ENCODE results near the gene TM9SF3. TPM values are rescaled to one million over a fixed set of nuclear protein-coding genes. Genes with fewer than 3 reads are reported as not detected.

TM9SF3 gene
- total and polyA plus RNA-seq, 4 donors = 24.4 to 103 (median 66.7) TPM

DNA sequence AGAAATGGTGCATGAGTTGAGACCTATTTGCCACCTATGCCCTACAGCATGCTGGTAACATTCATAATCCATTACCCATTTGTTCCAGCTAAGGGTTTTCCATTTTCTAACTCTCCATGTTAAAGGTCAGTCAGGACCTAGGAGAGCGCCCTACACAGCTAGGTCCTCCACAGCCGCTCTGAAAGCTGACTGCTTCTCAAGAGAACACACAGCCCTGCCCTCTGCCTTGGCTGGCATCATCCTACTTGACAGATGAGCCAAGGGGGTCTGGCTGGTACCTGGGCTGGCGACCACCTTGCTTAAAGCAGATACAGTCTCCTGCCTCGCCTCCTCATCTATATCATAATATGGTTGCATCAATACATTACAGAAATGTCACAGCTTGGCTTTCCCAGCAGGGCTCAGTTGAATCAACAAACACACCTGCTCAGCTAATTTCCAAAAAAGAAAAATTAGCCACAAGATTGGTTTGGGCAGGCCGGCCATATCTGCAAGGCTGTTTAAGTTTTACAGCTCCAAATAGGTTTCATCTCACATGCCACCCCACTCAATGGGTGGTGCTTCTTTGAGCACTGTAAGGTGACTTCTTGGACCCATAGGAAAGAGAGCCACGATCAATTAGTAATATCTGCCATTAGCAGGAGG is 90.4 kb downstream of the TM9SF3 start:
- no peaks in the 10 kb centered on the region for H3K36me3 ChIP-seq (ENCODE audit: control insufficient read depth in 4 of 4, insufficient read depth in 4 of 4, low read length in 4 of 4)
- H3K9me3 ChIP-seq (ENCODE audit: control insufficient read depth in 4 of 4, insufficient read depth in 3 of 4, low read length in 3 of 4) = peaks cover 0 to 2% (median 0%) of the 10 kb centered on the region in 4 donors
- 71 to 75% methylated on average over 6 of the region's 6 CpGs for WGBS, 2 donors
- DNase-seq (peak; percentile 36 to 68 (median 42)), ATAC-seq (ENCODE audit: insufficient read depth, low FRiP score) (no peak)
- H3K4me3 ChIP-seq = no peak overlapping the region
- H3K4me1 ChIP-seq (ENCODE audit: control insufficient read depth in 5 of 5, insufficient read depth in 5 of 5, low read length in 5 of 5) = no peaks in the 10 kb centered on the region
- no peak overlapping the region for H3K27ac ChIP-seq (ENCODE audit: low read depth in 1 of 2, low read length in 1 of 2)
- no peak overlapping the region for H3K9ac ChIP-seq (ENCODE audit: insufficient read depth in 1 of 2, low read length in 2 of 2)
- TF ChIP-seq CTCF (IDR thresholded peaks at IDR 0.05; ENCODE audit: control extremely low read depth, extremely low read depth) = no peak
- peaks cover 0 to 9% (median 0%) of the 10 kb centered on the region in 3 donors for H3K27me3 ChIP-seq (ENCODE audit: control insufficient read depth in 3 of 3, insufficient read depth in 3 of 3, low read length in 2 of 3)

DNA sequence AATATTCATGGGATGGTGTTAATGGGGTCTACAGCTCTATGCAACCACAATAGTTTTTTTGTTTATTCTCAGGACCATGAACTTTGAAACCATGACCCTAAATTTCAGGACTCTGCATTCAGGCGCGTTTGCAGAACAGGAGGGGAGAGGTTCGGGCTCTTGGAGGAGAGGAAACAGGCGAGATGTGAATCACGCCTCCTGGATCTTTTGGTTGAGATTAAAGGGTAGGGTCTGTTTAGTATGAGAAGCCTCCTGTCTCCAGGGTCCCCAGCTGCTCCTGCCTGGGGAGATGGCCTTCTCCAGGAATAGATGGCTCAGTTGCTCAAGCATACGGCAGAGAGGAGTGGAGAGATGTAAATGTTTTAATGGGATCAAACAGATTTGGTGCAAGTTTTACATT is 91.3 kb downstream of the TM9SF3 start:
- peaks cover 0 to 9% (median 0%) of the 10 kb centered on the region in 3 donors for H3K27me3 ChIP-seq (ENCODE audit: control insufficient read depth in 3 of 3, insufficient read depth in 3 of 3, low read length in 2 of 3)
- ATAC-seq (ENCODE audit: insufficient read depth, low FRiP score) (no peak), DNase-seq (no peak)
- no peak for TF ChIP-seq CTCF (IDR thresholded peaks at IDR 0.05; ENCODE audit: control extremely low read depth, extremely low read depth)
- no peaks in the 10 kb centered on the region for H3K36me3 ChIP-seq (ENCODE audit: control insufficient read depth in 4 of 4, insufficient read depth in 4 of 4, low read length in 4 of 4)
- WGBS, 2 donors = 90 to 94% methylated on average over 6 of the region's 6 CpGs
- H3K27ac ChIP-seq (ENCODE audit: low read depth in 1 of 2, low read length in 1 of 2) = no peak overlapping the region
- no peak overlapping the region for H3K9ac ChIP-seq (ENCODE audit: insufficient read depth in 1 of 2, low read length in 2 of 2)
- peaks cover 0 to 2% (median 0%) of the 10 kb centered on the region in 4 donors for H3K9me3 ChIP-seq (ENCODE audit: control insufficient read depth in 4 of 4, insufficient read depth in 3 of 4, low read length in 3 of 4)
- H3K4me1 ChIP-seq (ENCODE audit: control insufficient read depth in 5 of 5, insufficient read depth in 5 of 5, low read length in 5 of 5) = no peaks in the 10 kb centered on the region
- no peak overlapping the region for H3K4me3 ChIP-seq

DNA sequence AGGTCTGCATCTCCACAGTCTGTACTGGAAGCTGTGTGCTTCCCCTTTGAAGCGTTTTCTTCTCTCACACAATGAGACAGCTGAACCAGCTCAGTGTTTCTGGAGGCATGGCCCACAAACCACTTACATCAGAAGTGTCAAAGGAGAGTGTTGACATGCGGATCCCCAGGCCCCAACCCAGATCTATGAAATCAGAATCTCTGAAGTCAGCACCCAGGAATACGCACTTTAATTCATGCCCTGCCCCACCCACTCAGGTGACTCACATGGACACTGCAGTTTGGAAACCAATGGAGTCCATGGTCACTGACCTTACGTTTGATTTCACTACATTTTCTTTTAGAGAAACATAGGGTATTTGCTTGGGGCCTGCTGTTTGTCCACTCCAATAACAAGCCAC is 92.1 kb downstream of the TM9SF3 start:
- H3K9me3 ChIP-seq (ENCODE audit: control insufficient read depth in 4 of 4, insufficient read depth in 3 of 4, low read length in 3 of 4) = peaks cover 0 to 2% (median 0%) of the 10 kb centered on the region in 4 donors
- no peak for ATAC-seq (ENCODE audit: insufficient read depth, low FRiP score)
- H3K9ac ChIP-seq (ENCODE audit: insufficient read depth in 1 of 2, low read length in 2 of 2) = no peak overlapping the region
- H3K36me3 ChIP-seq (ENCODE audit: control insufficient read depth in 4 of 4, insufficient read depth in 4 of 4, low read length in 4 of 4) = no peaks in the 10 kb centered on the region
- H3K27ac ChIP-seq (ENCODE audit: low read depth in 1 of 2, low read length in 1 of 2) = no peak overlapping the region
- no peak for TF ChIP-seq CTCF (IDR thresholded peaks at IDR 0.05; ENCODE audit: control extremely low read depth, extremely low read depth)
- no peak overlapping the region for H3K4me3 ChIP-seq
- 84 to 87% methylated on average over 4 of the region's 4 CpGs for WGBS, 2 donors
- no peak for DNase-seq
- no peaks in the 10 kb centered on the region for H3K4me1 ChIP-seq (ENCODE audit: control insufficient read depth in 5 of 5, insufficient read depth in 5 of 5, low read length in 5 of 5)
- peaks cover 0 to 13% (median 0%) of the 10 kb centered on the region in 3 donors for H3K27me3 ChIP-seq (ENCODE audit: control insufficient read depth in 3 of 3, insufficient read depth in 3 of 3, low read length in 2 of 3)

Measured in lung (tissue), 12 donors.